Heart left ventricle (tissue), 16 donors: ENCODE data around the gene HDAC7. TPM values are rescaled to one million over a fixed set of nuclear protein-coding genes. Genes with fewer than 3 reads are reported as not detected.

Experiments
- ATAC-seq, 4 donors: fragments of 200-7000 bp; cut with Tn5 transposase; one replicate each; pipeline ENCODE4 v1.9.1; 2020 to 2022; ENCODE audit warnings: moderate library complexity in 4 of 4, mild to moderate bottlenecking in 3 of 4, moderate number of reproducible peaks in 1 of 4
- DNase-seq, 5 donors: peaks; one replicate each; pipeline ENCODE4 v3.0.0-alpha.2; 2020
- H3K27ac ChIP-seq, 12 donors: fragments of 200-600 bp; sonication (generic) in 4 of 12; one replicate each; pipeline versions ENCODE4 v1.5.0 to v1.8.0; 2016 to 2022; ENCODE audit warnings: mild to moderate bottlenecking in 2 of 12
- H3K27me3 ChIP-seq, 9 donors: fragments of 200-600 bp; sonication (generic) in 2 of 9; one replicate each; pipeline versions ENCODE4 v1.5.1 to v1.8.0; 2016 to 2022; ENCODE audit warnings: mild to moderate bottlenecking in 3 of 9
- H3K36me3 ChIP-seq, 9 donors: fragments of 200-600 bp; sonication (generic) in 2 of 9; one replicate each; pipeline versions ENCODE4 v1.5.0 to v1.8.0; 2018 to 2022; ENCODE audit warnings: mild to moderate bottlenecking in 2 of 9
- H3K4me1 ChIP-seq, 12 donors: fragments of 200-600 bp; sonication (generic) in 4 of 12; one replicate each; pipeline versions ENCODE4 v1.5.0 to v1.8.0; 2016 to 2022; ENCODE audit warnings: mild to moderate bottlenecking in 3 of 12
- H3K4me3 ChIP-seq, 12 donors: fragments of 200-600 bp; sonication (generic) in 4 of 12; one replicate each; pipeline versions ENCODE4 v1.5.0 to v1.8.0; 2017 to 2022; ENCODE audit warnings: mild to moderate bottlenecking in 9 of 12, moderate library complexity in 4 of 12
- H3K9me3 ChIP-seq, 12 donors: fragments of 200-600 bp; sonication (generic) in 4 of 12; one replicate each; pipeline versions ENCODE4 v1.5.0 to v1.8.0; 2016 to 2022; ENCODE audit warnings: mild to moderate bottlenecking in 1 of 12
- POLR2A ChIP-seq, 2 donors: fragments of 450-650 bp; IDR thresholded peaks; one replicate each; pipeline ENCODE4 v1.6.1; 2017; ENCODE audit warnings: antibody characterized with exemption in 2 of 2, mild to moderate bottlenecking in 2 of 2, moderate library complexity in 2 of 2
- WGBS, 4 donors: extraction: QIAGEN DNeasy Blood & Tissue Kit in 2 of 4; methylation state at CpG; one replicate each; pipeline versions ENCODE4 v1.1.5 to v1.1.7; 2013 to 2018; 5-methylcytosine and 5-hydroxymethylcytosine counted together
- intact Hi-C, 10 donors: fragments of 100-400 bp; cut with DNase I; formaldehyde crosslinking; loops; one replicate each; pipeline versions ENCODE4 v1.11.1 to v1.14.2; 2022
- polyA plus RNA-seq, 2 donors: library from polyadenylated mRNA; stranded (reverse); fragments of 200-250 nt; gene quantifications; one replicate each; pipeline ENCODE4 v1.2.3, GENCODE V29; 2013
- total RNA-seq, 9 donors: library from RNA; depleted of rRNA in 2 of 9; stranded (reverse); fragments of >200 nt in 2 of 9; fragmentation: NEBNext Ultra II Directional in 3 of 9; extraction: Animal tissue kit (Norgen Biotek cat#: 25700) in 3 of 9; gene quantifications; one replicate each; pipeline versions ENCODE4 v1.1.0 to v1.2.4, GENCODE V29; 2016 to 2023
- TF ChIP-seq, protein P1 (sequence below), 12 donors: fragments of 200-600 bp; sonication (generic) in 4 of 12; IDR thresholded peaks; one replicate each; pipeline versions ENCODE4 v1.5.0 to v1.8.0; 2018 to 2022; ENCODE audit warnings: antibody characterized with exemption in 12 of 12, mild to moderate bottlenecking in 5 of 12
- donor health status: ischemic (EF 13 %, LVEDD 7.1; RV severe dilation, severe dysfunction).
- donor health status: healthy with polysubstance abuse.
- donor health status: DM: no; HTN: yes; CAD: no.
- donor health status: DM: no; HTN: no; CAD: no.
- donor health status: ischemic (EF 25% LVEDD 6.9; RV normal size, moderate dysfunction).
- donor health status: ischemic (EF 25% LVEDD 5.7; RV mildly dilated, moderate dysfunction).
- donor health status: healthy.
- donor health status: DM: yes; HTN: yes; CAD: no.
- donor health status: ischemic (EF 35%, LVEDD 5.7; RV mildly dilated, moderate dysfunction).
- donor health status: nonischemic (EF 11% LVEDD 7.7; RV severe dilation, severe dysfunction).
- donor health status: DM: yes; HTN: yes; CAD: no.
- donor health status: PGD.
- donor health status: ischemic (EF 29% LVEDD 5.4; RV normal size, mild dysfunction).
- donor health status: nonischemic (EF 23%, LVEDD 6.1; RV moderate dilation, normal function).

The HDAC7 gene
- total and polyA plus RNA-seq, 11 donors: 27.4 to 63.0 (median 39.3) TPM

DNA sequence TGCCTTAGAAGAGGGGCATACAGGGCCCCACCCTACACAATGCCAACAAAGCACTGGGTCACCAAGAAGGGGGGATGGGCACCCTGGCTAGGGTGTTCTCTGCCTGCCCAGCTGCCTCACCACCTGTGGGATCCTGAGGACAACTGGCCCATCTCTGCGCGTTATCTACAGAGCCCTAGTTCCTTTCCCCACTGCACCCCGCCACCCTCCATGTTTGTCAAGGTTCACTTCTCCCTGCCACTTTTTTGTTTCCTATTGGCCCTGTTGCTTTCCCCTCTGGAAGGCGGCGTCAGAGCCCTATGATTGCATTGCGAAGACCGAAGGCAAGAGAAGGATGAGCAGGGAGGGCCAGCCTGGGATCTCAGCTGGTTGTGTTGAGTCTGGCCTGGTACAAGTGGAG lies 45.0 kb downstream of the HDAC7 start:
- H3K4me1 ChIP-seq: peaks cover 3 to 75% (median 60%) of the 10 kb centered on the region in 12 donors
- 93 to 97% (median 96%) methylated on average over 7 of the region's 7 CpGs for WGBS, 4 donors

DNA sequence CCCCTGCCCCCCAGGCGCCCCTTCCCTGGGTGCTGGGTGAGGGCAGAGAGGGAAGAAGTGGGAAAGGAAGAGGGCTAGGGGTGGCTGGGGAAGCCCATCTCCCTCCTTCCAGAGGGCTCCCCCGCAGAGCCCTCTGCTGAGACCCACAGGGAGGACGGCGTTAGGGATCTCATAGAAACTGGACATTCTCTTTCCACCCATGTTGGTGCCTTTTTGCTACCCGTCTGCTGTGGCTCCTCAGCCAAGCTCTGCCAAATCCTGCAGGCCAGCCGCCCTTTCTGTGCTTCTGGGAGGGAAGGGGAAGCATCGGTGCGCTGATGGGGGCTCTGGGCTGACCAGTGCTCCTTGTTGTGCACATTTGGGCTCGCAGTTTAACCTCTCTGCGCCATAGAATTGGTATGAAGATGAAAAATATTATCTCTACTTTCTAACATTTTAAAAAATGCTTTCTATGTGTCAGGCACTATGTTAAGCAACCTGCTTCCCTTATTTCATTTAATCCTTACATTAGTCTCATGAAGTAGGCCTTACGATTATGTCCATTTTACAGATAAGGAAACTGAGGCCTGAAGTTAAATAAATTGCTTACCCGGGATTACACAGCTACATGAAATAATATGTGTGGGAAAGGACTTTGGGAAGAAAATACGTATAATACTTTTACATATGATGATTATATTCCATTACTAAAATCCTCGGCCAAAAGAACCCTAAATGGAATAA lies 45.7 kb downstream of the HDAC7 start:
- intact Hi-C loops: loop anchor here in 2 of 10 donors (5.0 to 10.0 kb wide), 2 partner anchors 61 to 122 kb away; no protein-coding TSS in a partner anchor
- peak in 2 of 4 donors; percentile 8 for ATAC-seq
- no peaks in the 10 kb centered on the region for H3K9me3 ChIP-seq
- no peaks in the 10 kb centered on the region for H3K27me3 ChIP-seq
- H3K36me3 ChIP-seq: no peaks in the 10 kb centered on the region
- DNase-seq: no peak
- H3K4me3 ChIP-seq: peak overlapping the region; percentile 74 to 99 (median 96)
- H3K27ac ChIP-seq: peak overlapping the region in 10 of 12 donors; percentile 34 to 88 (median 82)
- TF ChIP-seq POLR2A (IDR thresholded peaks at IDR 0.05): no peak
- TF ChIP-seq, protein P1, sequence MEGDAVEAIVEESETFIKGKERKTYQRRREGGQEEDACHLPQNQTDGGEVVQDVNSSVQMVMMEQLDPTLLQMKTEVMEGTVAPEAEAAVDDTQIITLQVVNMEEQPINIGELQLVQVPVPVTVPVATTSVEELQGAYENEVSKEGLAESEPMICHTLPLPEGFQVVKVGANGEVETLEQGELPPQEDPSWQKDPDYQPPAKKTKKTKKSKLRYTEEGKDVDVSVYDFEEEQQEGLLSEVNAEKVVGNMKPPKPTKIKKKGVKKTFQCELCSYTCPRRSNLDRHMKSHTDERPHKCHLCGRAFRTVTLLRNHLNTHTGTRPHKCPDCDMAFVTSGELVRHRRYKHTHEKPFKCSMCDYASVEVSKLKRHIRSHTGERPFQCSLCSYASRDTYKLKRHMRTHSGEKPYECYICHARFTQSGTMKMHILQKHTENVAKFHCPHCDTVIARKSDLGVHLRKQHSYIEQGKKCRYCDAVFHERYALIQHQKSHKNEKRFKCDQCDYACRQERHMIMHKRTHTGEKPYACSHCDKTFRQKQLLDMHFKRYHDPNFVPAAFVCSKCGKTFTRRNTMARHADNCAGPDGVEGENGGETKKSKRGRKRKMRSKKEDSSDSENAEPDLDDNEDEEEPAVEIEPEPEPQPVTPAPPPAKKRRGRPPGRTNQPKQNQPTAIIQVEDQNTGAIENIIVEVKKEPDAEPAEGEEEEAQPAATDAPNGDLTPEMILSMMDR (IDR thresholded peaks at IDR 0.05): no peak
- peaks cover 3 to 69% (median 58%) of the 10 kb centered on the region in 12 donors for H3K4me1 ChIP-seq
- WGBS, 4 donors: 61 to 70% (median 63%) methylated on average over 12 to 14 of the region's 14 CpGs

More for the DNA sequence above, 45.0 kb downstream of the HDAC7 start:
- intact Hi-C loops: loop anchor here in 6 of 10 donors (5.0 to 10.0 kb wide), 4 partner anchors 43 to 122 kb away; partner anchors contain the start of gene HDAC7 (in 1 of the 6)
- ATAC-seq (no peak), DNase-seq (peak in 1 of 5 donors; percentile 42)
- Histone ChIP-seq H3K4me3 (peak overlapping the region in 2 of 12 donors; percentile 94 to 95), H3K9me3 (no peaks in the 10 kb centered on the region), H3K27me3 (no peaks in the 10 kb centered on the region), H3K36me3 (no peaks in the 10 kb centered on the region), H3K27ac (peak overlapping the region in 5 of 12 donors; percentile 12 to 88 (median 20))
- TF ChIP-seq, protein P1 (IDR thresholded peaks at IDR 0.05): no peak
- no peak for TF ChIP-seq POLR2A (IDR thresholded peaks at IDR 0.05)

DNA sequence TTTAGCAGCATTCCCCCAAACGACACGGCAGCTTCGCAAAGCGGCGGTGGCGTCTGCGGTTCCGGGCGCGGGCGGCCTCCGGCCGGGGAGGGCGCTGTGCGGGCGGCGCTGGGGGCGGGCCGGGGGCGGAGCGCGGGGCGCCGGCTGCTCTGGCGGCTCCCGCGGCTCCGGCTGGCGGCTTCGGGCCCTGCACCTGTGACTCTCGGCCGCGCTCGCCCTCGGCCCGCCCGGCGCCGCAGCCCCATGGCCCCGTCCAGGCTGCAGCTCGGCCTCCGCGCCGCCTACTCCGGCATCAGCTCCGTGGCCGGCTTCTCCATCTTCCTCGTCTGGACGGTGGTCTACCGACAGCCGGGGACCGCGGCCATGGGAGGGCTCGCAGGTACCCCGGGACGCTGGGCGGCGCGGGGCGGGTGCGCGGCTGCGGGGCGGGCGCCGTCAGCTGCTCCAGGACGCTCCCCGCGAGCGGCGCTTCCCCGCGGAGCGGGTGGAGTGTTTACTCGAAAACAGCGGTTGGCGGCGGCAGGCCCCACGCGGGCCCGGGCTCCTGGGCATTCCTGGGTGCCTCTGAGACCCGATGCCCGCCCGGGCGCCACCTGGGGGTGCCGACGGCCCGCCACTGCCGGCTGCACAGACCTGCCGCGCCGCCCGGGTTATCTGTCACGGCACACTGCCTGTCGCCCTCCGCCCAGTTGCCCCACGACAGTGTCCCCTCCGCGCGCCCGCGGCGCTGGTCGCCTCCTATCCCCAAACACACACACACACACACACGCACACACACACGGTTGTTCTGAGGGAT lies 46.4 kb downstream of the HDAC7 start, which contains the start of gene SLC48A1:
Gene SLC48A1, plus strand, starts transcription at position 177 of the 796 bp plus-strand sequence. Its CDS starts 67 bp downstream, at position 244.
- H3K4me3 ChIP-seq: peak within 1 kb of the TSS; percentile 74 to 99 (median 96)
- 0 to 1% (median 1%) methylated on average over 42 to 106 of the region's 106 CpGs; no CpG with 5 or more reads in 1 of the 4 donors for WGBS, 4 donors
- no peaks in the 10 kb centered on the region for H3K36me3 ChIP-seq
- peak; percentile 76 to 91 (median 82) for DNase-seq
- peaks cover 3 to 64% (median 51%) of the 10 kb centered on the region in 12 donors for H3K4me1 ChIP-seq
- ATAC-seq: peak; percentile 27 to 87 (median 75)
- H3K9me3 ChIP-seq: no peaks in the 10 kb centered on the region
- intact Hi-C loops: loop anchor here in 2 of 10 donors (5.0 to 10.0 kb wide), 2 partner anchors 62 to 121 kb away; no protein-coding TSS in a partner anchor
- no peaks in the 10 kb centered on the region for H3K27me3 ChIP-seq
- peak within 1 kb of the TSS; percentile 23 to 88 (median 82) for H3K27ac ChIP-seq
- TF ChIP-seq POLR2A (IDR thresholded peaks at IDR 0.05): peak in 1 of 2 donors; percentile 54
- TF ChIP-seq, protein P1 (IDR thresholded peaks at IDR 0.05): peak; percentile 5 to 62 (median 37)
